Measurements from ENCODE around the gene PRDM15.

PRDM15 gene

GRCh38 chr21:41780337-41781049 lies 98.7 kb downstream of the PRDM15 start:
- DNase-seq (ENCODE audit: low read depth, low spot score) = no peak

- no peak for DNase-seq (ENCODE audit: low read depth, low spot score)
Observed at GRCh38 chr21:41779659-41780058, 99.5 kb downstream of the PRDM15 start.

- DNase-seq (ENCODE audit: low read depth, low spot score) = no peak
Observed at GRCh38 chr21:41778930-41779600, 100.1 kb downstream of the PRDM15 start.

- DNase-seq (ENCODE audit: low read depth, low spot score) = peak; percentile 47
Observed at GRCh38 chr21:41777951-41778815, 101.0 kb downstream of the PRDM15 start.

GRCh38 chr21:41776778-41777177 lies 102.4 kb downstream of the PRDM15 start:
- no peak for DNase-seq (ENCODE audit: low read depth, low spot score)

GRCh38 chr21:41775149-41775472 lies 104.0 kb downstream of the PRDM15 start:
- no peak for DNase-seq (ENCODE audit: low read depth, low spot score)

GRCh38 chr21:41774467-41775148 lies 104.5 kb downstream of the PRDM15 start:
- no peak for DNase-seq (ENCODE audit: low read depth, low spot score)

- no peak for DNase-seq (ENCODE audit: low read depth, low spot score)
Observed at GRCh38 chr21:41772351-41773080, 106.6 kb downstream of the PRDM15 start.

GRCh38 chr21:41771625-41771945 lies 107.6 kb downstream of the PRDM15 start:
- no peak for DNase-seq (ENCODE audit: low read depth, low spot score)

GRCh38 chr21:41770901-41771624 lies 108.1 kb downstream of the PRDM15 start:
- DNase-seq (ENCODE audit: low read depth, low spot score) = no peak

GRCh38 chr21:41769933-41770332 lies 109.2 kb downstream of the PRDM15 start:
- no peak for DNase-seq (ENCODE audit: low read depth, low spot score)

GRCh38 chr21:41769521-41769920 lies 109.6 kb downstream of the PRDM15 start:
- DNase-seq (ENCODE audit: low read depth, low spot score) = no peak

GRCh38 chr21:41769111-41769510 lies 110.0 kb downstream of the PRDM15 start:
- DNase-seq (ENCODE audit: low read depth, low spot score) = no peak

- DNase-seq (ENCODE audit: low read depth, low spot score) = no peak
Observed at GRCh38 chr21:41768437-41769042, 110.6 kb downstream of the PRDM15 start.

- DNase-seq (ENCODE audit: low read depth, low spot score) = no peak
Observed at GRCh38 chr21:41767606-41768436, 111.3 kb downstream of the PRDM15 start.

GRCh38 chr21:41766883-41767605 lies 112.1 kb downstream of the PRDM15 start, which contains the start of gene RIPK4:
TSS of gene RIPK4 (minus strand) at chr21:41767052. CDS start at chr21:41767041, 11 bp downstream.
- DNase-seq (ENCODE audit: low read depth, low spot score) = no peak

GRCh38 chr21:41765973-41766882 lies 112.9 kb downstream of the PRDM15 start:
- DNase-seq (ENCODE audit: low read depth, low spot score) = no peak

- DNase-seq (ENCODE audit: low read depth, low spot score) = no peak
Observed at GRCh38 chr21:41765420-41765821, 113.7 kb downstream of the PRDM15 start.
